Esophagus muscularis mucosa (tissue), 3 donors: ENCODE measurements around the gene ARHGAP23.

ENCODE experiments used
- CTCF ChIP-seq, 3 experiments: fragments of 200-600 bp in 2 of 3; fragments of 450-650 bp in 1 of 3; sonication (generic) in 2 of 3; IDR thresholded peaks; one replicate each; pipeline ENCODE4 v1.5.1; 2017 to 2019; ENCODE audit warnings: antibody characterized with exemption in 3 of 3, mild to moderate bottlenecking in 2 of 3, moderate library complexity in 1 of 3
- POLR2AphosphoS5 ChIP-seq, 2 donors: sonication (generic); formaldehyde crosslinking; IDR thresholded peaks; one replicate each; pipeline ENCODE4 v1.6.1; 2017; ENCODE audit warnings: antibody characterized with exemption in 2 of 2

GRCh38 chr17:38379448-38379847 lies 48.8 kb upstream of the ARHGAP23 start:
- TF ChIP-seq CTCF (IDR thresholded peaks at IDR 0.05) (no peak), POLR2AphosphoS5 (IDR thresholded peaks at IDR 0.05) (no peak)
